Measurements from ENCODE around the gene MAP3K12. TPM values are rescaled to one million over a fixed set of nuclear protein-coding genes. Genes with fewer than 3 reads are reported as not detected.

MAP3K12 gene
- total and polyA plus RNA-seq, 2 of the 8 experiments (the other 6 are each of a cell fraction or from before 2014, with no cell fraction given), result 23.4 to 42.7 TPM

- peak; percentile 36; the same call in 1 of the 2 replicates for TF ChIP-seq POLR2AphosphoS5 (IDR thresholded peaks at IDR 0.05; ENCODE audit: low read depth, low read length)
- TF ChIP-seq RAD21 (IDR thresholded peaks at IDR 0.05 in 1 of 2, conservative IDR thresholded peaks at IDR 0.05 in 1 of 2; ENCODE audit: low read depth in 2 of 2, low read length in 2 of 2), result no peak
- TF ChIP-seq NANOG (IDR thresholded peaks at IDR 0.05; ENCODE audit: insufficient read depth, low read depth, low read length, poor library complexity, severe bottlenecking), result no peak
- TF ChIP-seq HDAC2 (IDR thresholded peaks at IDR 0.05; ENCODE audit: borderline replicate concordance in 1 of 2, low read depth in 2 of 2, low read length in 2 of 2), result no peak
Measured at GRCh38 chr12:53486736-53487487, 12.3 kb downstream of the MAP3K12 start (continued).
